Islet of Langerhans (tissue), 1 donor: Measurements from ENCODE around the gene CALHM3.
A peak's percentile ranks its signal among the peaks of the same experiment; 100 is the strongest.
"Not testable (repeated sequence)": the region's sequence is repeated elsewhere in the genome, so short reads cannot be mapped to it uniquely, and the experiment has no call there.

ENCODE experiments used
- FAIRE-seq: peaks from one replicate; lab custom pipeline; 2011; peaks lifted over from hg19 to GRCh38; lab: Jason Lieb, UNC

CALHM3 gene, protein sequence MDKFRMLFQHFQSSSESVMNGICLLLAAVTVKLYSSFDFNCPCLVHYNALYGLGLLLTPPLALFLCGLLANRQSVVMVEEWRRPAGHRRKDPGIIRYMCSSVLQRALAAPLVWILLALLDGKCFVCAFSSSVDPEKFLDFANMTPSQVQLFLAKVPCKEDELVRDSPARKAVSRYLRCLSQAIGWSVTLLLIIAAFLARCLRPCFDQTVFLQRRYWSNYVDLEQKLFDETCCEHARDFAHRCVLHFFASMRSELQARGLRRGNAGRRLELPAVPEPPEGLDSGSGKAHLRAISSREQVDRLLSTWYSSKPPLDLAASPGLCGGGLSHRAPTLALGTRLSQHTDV

DNA sequence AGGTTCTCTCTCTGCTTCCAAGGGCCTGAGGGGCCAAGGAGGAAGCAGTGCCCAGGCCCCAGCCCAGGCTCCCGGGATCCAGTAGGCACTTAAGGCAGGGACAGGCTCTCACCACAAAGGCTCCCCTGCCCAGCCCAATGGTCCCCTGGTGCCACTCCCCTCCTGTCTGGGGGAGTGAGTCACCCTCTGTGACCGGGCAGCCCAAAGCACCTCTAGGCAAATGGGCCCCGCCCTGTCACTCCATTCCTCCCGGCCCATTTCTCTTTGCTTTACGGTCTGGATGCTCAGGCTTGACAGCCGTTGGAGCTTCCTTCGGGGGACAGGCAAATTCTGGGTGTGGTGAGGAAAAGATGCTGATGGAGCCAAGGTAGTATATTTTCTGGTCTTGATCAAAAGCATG is at the start of gene CALHM3:
TSS of gene CALHM3 (minus strand) at position 106 of the 400 bp plus-strand sequence. CDS start 208 bp downstream, outside the sequence.
- FAIRE-seq = no peak

- no peak for FAIRE-seq
Observed at GRCh38 chr10:103528549-103528948, 49.5 kb upstream of the CALHM3 start.

DNA sequence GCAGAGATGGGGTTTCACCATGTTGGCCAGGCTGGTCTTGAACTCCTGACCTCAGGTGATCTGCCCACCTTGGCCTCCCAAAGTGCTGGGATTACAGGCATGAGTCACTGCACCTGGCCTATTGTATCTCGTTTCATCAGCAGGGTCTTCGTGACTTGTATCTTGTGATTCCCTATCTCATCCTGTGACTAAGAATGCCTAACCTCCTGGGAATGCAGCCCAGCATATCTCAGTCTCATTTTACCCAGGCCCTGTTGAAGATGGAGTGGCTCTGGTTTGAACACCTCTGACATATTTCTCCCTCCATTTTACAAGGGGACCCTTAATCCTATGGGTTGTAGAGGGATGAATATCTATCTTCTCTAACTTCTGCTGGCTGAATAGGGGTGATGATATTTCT is 48.4 kb upstream of the CALHM3 start:
- not testable (repeated sequence) for FAIRE-seq

DNA sequence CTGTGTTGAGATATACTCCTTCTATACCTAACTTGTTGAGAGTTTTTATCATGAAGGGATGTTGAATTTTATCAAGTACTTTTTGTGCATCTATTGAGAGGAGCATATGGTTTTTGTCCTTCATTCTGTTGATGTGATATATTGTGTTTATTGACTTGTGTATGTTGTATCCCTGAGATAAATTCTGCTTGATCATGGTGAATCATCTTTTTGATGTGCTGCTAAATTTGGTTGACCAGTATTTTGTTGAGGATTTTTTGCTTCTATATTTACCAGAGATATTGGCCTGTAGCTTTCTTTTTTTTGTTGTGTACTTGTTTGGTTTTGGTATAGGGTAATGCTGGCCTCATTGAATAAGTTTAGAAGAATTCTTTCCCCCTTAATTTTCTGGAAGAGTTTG is 46.9 kb upstream of the CALHM3 start:
- no peak for FAIRE-seq

DNA sequence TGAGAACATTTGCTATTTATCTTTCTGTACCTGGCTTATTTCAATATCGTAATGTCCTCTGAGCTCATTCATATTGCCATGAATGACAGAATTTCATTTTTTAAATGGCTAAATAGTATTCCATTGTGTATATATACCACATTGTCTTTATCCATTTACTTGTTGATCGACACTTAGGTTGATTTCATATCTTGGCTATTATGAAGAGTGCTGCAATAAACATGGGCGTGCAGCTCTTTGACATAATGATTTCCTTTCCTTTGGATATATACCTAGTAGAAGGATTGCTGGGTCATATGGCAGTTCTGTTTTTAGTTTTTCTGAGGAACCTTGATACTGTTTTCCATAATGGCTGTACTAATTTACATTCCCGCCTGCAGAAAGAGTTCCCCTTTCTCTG is 44.6 kb upstream of the CALHM3 start:
- FAIRE-seq = no peak

- not testable (repeated sequence) for FAIRE-seq
Observed at GRCh38 chr10:103522006-103522405, 43.0 kb upstream of the CALHM3 start.

DNA sequence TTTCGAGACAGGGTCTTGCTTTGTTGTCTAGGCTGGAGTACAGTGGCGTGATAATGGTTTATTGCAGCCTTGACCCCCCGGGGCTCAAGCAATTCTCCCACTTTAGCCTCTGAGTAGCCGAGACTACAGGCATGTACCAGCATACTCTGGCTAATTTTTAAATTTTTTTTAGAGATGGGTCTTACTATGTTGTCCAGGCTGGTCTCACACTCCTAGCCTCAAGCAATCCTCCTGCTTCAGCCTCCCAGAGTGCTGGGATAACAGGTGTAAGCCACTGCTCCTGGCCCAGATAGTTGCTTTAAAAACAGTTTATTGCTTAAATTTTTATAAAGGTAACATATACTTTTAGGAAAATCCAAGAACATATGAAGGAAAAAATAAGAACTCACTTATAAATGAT is 40.8 kb upstream of the CALHM3 start:
- no peak for FAIRE-seq

DNA sequence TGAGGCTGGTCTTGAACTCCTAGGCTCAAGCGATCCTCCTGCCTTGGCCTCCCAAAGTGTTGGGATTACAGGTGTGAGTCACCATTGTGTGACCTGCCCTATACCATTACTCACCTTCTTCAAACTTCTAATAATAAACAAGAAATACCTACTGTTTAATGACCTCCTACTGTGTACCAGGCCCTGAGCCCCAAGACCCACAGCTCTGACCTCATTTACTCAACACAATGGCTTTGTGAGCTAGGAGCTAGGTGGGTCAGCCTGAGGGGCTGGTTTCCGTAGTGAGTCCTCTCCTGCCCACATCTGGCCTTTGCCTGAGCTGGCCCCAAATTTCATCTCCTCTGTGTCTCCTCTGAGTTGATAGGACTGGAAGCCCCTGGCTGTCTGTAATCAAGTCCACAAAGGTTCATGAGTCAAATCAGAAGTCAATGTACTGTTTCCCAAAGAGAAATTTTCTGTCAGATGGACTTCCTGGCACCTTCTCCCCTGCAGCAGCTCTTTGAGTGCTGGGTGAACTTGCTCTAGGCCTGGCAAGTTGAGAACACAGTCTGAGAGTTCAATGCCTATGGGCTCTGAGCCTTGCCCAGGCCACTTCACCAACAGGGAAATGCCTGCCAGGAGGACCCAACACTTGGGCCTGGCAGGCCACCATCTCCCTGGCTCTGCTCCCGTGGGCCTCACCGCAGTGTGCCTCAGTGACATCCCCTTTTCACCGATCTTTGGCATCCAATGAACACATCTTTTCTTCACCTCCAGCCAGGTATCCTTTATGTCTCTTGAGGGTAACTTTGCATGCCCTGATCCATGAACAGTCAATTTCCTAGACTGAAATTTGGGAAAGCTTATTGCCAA is 38.4 kb upstream of the CALHM3 start:
- FAIRE-seq = no peak

DNA sequence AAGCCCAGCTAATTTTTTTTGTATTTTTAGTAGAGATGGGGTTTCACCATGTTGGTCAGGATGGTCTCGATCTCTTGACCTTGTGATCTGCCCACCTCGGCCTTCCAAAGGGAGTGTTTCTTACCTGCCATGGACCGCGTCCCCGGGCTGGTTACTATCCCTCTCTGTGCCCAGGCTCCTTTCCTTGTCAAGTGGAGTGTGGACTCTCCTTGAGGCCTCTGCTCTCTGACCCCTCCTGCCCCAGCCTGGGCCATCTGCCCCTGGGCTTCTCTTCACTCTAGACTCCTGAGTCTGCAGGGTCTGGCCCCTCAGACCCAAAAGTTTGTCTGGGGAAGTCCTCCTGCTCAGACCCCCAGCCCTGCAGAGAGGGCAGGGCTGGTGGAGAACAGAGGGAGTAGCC is 35.2 kb upstream of the CALHM3 start:
- no peak for FAIRE-seq

DNA sequence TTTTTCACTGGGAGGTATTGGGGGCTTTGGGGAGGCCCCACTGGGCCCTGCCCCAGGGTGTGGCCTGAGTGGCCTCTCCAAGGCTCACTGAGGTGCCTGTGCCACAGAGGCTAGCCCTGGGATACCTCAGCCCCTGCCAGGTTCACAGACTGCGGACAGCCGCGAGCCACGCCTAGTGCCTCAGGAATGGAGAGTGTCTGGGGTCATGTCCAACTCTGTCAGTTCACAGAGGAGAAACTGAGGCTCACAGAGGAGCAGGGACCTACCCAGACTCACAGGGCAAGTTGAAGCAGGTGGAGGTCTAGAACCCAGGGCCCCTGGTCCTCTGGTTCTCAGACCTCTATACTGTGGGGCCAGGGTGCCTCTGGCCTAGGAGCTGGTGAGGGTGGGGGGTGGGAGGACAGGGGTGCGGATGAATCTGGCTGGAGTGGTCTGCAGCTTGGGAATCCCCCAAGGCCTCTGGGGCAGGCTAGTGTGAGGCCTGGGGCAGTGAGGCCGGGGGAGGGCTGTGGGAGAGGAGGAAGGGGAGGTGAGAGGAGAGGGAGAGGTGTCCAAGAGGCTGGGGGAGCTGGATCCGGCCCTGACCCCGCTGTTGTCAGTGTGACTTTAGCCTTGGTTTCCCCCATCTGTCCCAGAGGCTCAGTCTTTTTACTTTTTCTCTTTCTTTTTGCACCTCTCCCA is 34.5 kb upstream of the CALHM3 start:
- no peak for FAIRE-seq

- no peak for FAIRE-seq
Observed at GRCh38 chr10:103512591-103513379, 33.7 kb upstream of the CALHM3 start.

- no peak for FAIRE-seq
Observed at GRCh38 chr10:103512166-103512565, 33.1 kb upstream of the CALHM3 start.

- FAIRE-seq = no peak
Observed at GRCh38 chr10:103510791-103511752, 32.0 kb upstream of the CALHM3 start.

DNA sequence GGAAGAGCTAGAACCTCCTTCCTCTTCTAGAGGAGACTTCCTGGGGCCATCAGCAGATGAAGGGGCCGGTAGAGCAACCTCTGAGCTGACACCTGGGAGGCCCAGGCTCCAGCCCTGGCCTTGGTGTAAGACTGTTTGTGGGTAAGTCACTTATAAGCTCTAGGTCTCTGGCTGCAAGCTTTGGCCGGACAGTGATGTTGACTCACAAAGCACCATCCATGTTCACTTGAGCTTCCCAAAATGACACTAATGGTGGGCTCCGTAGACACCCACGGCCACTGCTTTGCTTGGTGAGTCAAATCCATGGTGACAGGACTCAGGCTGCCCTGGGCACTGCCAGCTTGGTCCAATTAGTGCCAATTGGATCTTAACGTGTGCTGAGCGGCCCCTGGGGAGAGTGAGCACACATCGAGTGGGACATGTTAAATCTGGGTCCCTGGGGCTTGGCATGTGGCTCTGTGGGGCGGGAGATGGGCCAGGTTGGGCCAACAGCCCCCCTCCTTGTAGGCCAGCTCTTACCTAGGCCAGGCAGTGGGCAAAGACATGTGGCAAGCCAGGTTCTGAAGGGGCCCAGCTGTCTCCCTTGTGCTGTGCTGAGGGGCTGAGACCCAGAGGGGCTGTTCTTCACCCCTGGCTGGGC is 31.1 kb upstream of the CALHM3 start:
- FAIRE-seq = no peak

DNA sequence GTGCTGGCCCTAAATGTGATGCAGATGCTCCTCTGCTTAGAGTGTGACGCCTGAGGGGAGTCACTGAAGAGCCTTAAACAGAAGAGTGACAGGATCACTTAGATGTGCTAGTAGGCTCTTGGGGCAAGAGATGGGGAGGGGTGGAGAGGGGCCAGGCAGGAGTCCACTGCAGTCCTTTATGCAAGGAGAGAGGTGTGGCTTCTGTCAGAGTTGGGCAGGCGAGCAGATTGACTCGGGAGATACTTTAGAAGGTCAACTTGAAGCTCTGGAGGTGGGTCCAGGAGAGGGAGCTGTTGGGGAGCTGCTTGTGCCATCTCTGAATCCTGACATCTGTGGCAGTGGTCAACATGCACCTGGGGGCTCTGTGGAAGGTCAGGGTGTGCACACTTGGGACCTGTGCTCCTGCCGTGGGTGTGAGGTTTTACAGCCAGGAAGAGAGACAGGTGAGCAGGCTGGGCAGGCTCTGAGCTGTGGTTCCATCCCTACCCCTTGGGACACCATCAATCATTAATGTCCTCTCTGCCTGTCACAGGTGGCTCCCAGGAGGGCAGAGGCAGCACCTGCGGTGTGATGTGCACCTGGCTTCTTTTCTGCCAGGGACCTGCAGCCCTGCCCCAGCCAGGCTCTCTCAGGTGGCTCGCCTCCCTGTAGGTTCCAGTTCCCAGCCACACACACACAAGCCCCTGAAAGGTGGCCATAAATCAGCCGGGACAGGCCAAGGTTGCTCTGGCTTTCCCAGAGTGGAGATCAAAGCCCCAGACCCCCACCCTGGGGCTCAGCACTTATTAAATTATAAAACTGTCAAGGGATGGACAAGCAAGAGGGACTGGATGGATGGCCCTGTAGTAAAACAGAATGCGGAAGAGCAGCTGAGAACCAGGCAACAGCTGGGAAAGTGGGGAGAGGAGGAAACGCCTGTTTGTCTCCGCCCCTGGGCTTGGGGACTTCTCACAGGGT is 28.5 kb upstream of the CALHM3 start:
- no peak for FAIRE-seq

DNA sequence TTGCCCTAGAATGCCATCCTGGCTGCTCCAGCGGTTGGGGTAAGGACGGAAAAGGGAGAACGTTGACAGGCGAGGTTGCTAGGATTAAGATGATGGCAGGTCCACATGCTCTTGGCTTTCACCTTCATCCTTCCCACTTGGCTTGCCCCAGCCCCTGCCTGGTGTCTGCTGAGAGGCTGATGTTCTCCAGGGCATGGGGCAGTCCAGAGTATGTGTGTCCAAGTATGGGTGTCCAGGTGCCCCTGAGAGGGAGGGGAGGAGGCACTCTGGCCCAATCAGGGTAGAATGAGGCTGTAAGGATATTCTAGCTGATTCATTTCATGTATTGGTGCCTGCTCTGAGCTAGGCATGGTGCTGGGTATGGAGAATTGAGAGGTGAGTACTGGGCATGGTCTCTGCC is 27.0 kb upstream of the CALHM3 start:
- no peak for FAIRE-seq

- FAIRE-seq = peak; percentile 72
Observed at GRCh38 chr10:103504181-103504783, 25.2 kb upstream of the CALHM3 start.

- FAIRE-seq = not testable (repeated sequence)
Observed at GRCh38 chr10:103503777-103504176, 24.7 kb upstream of the CALHM3 start.
